HG02885 (cell line): ENCODE data around the gene AUH.

ENCODE experiments used
- ATAC-seq: cut with Tn5 transposase; IDR thresholded peaks from one replicate; pipeline ENCODE4 v1.9.1; 2021; ENCODE audit warnings: mild to moderate bottlenecking; ENCODE audit not compliant: unreplicated experiment, poor library complexity

AUH gene

GRCh38 chr9:91258451-91258850 is 103.3 kb downstream of the AUH start:
- no peak for ATAC-seq

- ATAC-seq = no peak
Measured at GRCh38 chr9:91256235-91256634, 105.5 kb downstream of the AUH start.

GRCh38 chr9:91255327-91255726 is 106.4 kb downstream of the AUH start:
- ATAC-seq = no peak

- no peak for ATAC-seq
Measured at GRCh38 chr9:91253488-91253887, 108.2 kb downstream of the AUH start.

GRCh38 chr9:91248707-91249106 is 113.0 kb downstream of the AUH start:
- ATAC-seq = no peak

- no peak for ATAC-seq
Measured at GRCh38 chr9:91247278-91247677, 114.4 kb downstream of the AUH start.

GRCh38 chr9:91246846-91247245 is 114.9 kb downstream of the AUH start:
- ATAC-seq = no peak

- ATAC-seq = no peak
Measured at GRCh38 chr9:91245431-91246313, 116.0 kb downstream of the AUH start.

- ATAC-seq = no peak
Measured at GRCh38 chr9:91243029-91243428, 118.7 kb downstream of the AUH start.

- no peak for ATAC-seq
Measured at GRCh38 chr9:91241909-91242308, 119.8 kb downstream of the AUH start.

GRCh38 chr9:91240596-91241165 is 121.0 kb downstream of the AUH start:
- ATAC-seq = no peak

- ATAC-seq = no peak
Measured at GRCh38 chr9:91239367-91240111, 122.2 kb downstream of the AUH start.

- ATAC-seq = no peak
Measured at GRCh38 chr9:91234523-91234922, 127.2 kb downstream of the AUH start.

- no peak for ATAC-seq
Measured at GRCh38 chr9:91231619-91232018, 130.1 kb downstream of the AUH start.

- no peak for ATAC-seq
Measured at GRCh38 chr9:91223000-91223399, 138.7 kb downstream of the AUH start.

GRCh38 chr9:91222457-91222856 is 139.3 kb downstream of the AUH start:
- ATAC-seq = no peak

GRCh38 chr9:91221332-91221731 is 140.4 kb downstream of the AUH start:
- no peak for ATAC-seq

- ATAC-seq = no peak
Measured at GRCh38 chr9:91220491-91221135, 141.1 kb downstream of the AUH start.

GRCh38 chr9:91220021-91220420 is 141.7 kb downstream of the AUH start:
- no peak for ATAC-seq

- ATAC-seq = no peak
Measured at GRCh38 chr9:91219557-91219956, 142.2 kb downstream of the AUH start.

GRCh38 chr9:91217388-91217787 is 144.3 kb downstream of the AUH start:
- ATAC-seq = no peak
